RWPE2 (cell line): ENCODE data around the gene PLXNA4.

Experiments
- ATAC-seq: fragments of 200-7000 bp; cut with Tn5 transposase; 3 replicates; pipeline ENCODE4 v1.9.1; 2021; ENCODE audit warnings: low read depth
- DNase-seq: peaks from one replicate; pipeline ENCODE4 v3.0.0-alpha.2; 2020; ENCODE audit warnings: low spot score
- H3K27ac ChIP-seq: fragments of 450-650 bp; 2 replicates; pipeline ENCODE4 v1.5.1; 2017; ENCODE audit warnings: mild to moderate bottlenecking; ENCODE audit not compliant: poor library complexity, severe bottlenecking
- H3K27me3 ChIP-seq: fragments of 250-450 bp; sonication (Bioruptor Pico); 2 replicates; pipeline ENCODE4 v1.5.1; 2021; ENCODE audit warnings: mild to moderate bottlenecking, moderate library complexity; ENCODE audit not compliant: insufficient read depth, poor library complexity, severe bottlenecking
- H3K36me3 ChIP-seq: fragments of 250-450 bp; sonication (Bioruptor Pico); 2 replicates; pipeline ENCODE4 v1.5.1; 2020; ENCODE audit warnings: low read depth, mild to moderate bottlenecking, moderate library complexity
- H3K4me1 ChIP-seq: fragments of 250-450 bp; sonication (Bioruptor Pico); 2 replicates; pipeline ENCODE4 v1.5.1; 2021; ENCODE audit warnings: mild to moderate bottlenecking, moderate library complexity; ENCODE audit not compliant: insufficient read depth, poor library complexity, severe bottlenecking
- H3K4me3 ChIP-seq: fragments of 250-450 bp; sonication (Bioruptor Pico); 2 replicates; pipeline ENCODE4 v1.5.1; 2021; ENCODE audit warnings: mild to moderate bottlenecking, moderate library complexity; ENCODE audit not compliant: severe bottlenecking
- H3K9me3 ChIP-seq: fragments of 250-450 bp; sonication (Bioruptor Pico); 2 replicates; pipeline ENCODE4 v1.5.1; 2021; ENCODE audit warnings: mild to moderate bottlenecking, moderate library complexity; ENCODE audit not compliant: severe bottlenecking
- CTCF ChIP-seq: fragments of 450-650 bp; IDR thresholded peaks from one replicate; pipeline ENCODE4 v1.5.1; 2017; ENCODE audit warnings: mild to moderate bottlenecking, moderate library complexity; ENCODE audit not compliant: poor library complexity, severe bottlenecking

The PLXNA4 gene

DNA sequence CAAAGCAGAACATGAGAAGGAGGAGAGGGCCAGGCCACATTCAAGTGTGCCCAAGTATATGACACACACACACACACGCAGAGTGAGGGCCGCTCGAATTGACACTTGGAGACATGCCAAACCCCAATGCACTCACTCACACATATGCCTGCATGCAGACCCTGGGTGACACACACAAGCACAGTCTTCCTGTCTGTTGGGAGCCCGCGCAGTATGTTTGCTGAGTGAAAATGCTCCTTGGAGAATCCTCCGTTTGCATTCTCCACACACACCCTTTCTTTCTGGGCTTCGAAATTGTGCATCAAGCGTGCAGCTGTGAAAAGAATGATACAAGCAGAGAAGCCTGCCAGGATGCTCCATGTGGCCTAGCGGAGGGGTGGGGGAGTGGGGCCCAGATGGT lies 120.9 kb downstream of the PLXNA4 start:
- no peak for DNase-seq
- no peak for ATAC-seq
- Histone ChIP-seq H3K9me3 (no peaks in the 10 kb centered on the region), H3K4me1 (no peaks in the 10 kb centered on the region), H3K27ac (no peak overlapping the region), H3K36me3 (no peaks in the 10 kb centered on the region), H3K27me3 (peaks cover 11% of the 10 kb centered on the region), H3K4me3 (no peak overlapping the region)
- TF ChIP-seq CTCF = no peak

GRCh38 chr7:132453826-132454225 lies 122.4 kb downstream of the PLXNA4 start:
- Histone ChIP-seq H3K9me3 (no peaks in the 10 kb centered on the region), H3K27ac (no peak overlapping the region), H3K27me3 (peaks cover 11% of the 10 kb centered on the region), H3K4me3 (no peak overlapping the region), H3K36me3 (no peaks in the 10 kb centered on the region), H3K4me1 (no peaks in the 10 kb centered on the region)
- DNase-seq (no peak), ATAC-seq (no peak)
- no peak for TF ChIP-seq CTCF

DNA sequence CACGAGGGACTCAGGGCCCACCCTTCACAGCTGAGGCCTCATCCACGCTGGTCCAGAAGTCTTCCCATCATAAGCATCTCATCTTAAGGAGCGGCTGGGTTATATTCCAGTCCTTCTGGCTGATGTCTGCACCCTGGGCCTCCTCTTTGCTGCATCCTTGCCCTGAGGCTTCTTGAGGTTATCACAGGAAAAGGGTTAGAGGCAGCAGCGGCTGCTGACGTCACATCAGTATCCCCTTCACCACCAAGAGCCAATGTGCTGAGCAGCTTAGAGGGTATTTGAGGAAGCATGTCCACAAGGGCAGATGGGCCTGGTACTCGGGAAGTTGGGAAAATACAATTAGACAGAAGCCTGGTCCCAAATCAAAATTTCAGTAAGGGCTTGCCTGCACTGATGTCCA lies 125.1 kb downstream of the PLXNA4 start:
- DNase-seq (no peak), ATAC-seq (no peak)
- no peak for TF ChIP-seq CTCF
- H3K27me3 ChIP-seq = no peaks in the 10 kb centered on the region
- no peaks in the 10 kb centered on the region for H3K4me1 ChIP-seq
- H3K36me3 ChIP-seq = no peaks in the 10 kb centered on the region
- peaks cover 2% of the 10 kb centered on the region for H3K9me3 ChIP-seq
- no peak overlapping the region for H3K4me3 ChIP-seq
- H3K27ac ChIP-seq = no peak overlapping the region

DNA sequence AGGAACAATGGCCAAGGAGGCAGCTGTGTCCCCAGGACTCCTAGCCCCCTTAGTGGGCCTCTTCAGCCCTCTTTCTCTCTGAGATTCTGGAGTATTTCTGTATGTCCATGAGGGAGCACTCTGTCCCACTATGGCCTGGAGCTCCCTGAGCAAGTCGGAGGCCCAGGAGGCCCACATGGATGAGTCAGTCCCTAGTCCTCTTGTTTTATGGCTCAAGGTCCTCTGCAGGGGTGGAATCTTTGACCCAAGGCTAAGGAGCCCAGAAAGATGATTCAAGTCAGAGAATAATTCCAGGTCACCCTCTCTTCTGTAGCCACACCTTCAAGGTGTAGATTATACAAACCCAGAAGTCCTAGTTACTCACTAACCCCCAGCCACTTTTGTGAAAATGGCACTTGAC lies 125.6 kb downstream of the PLXNA4 start:
- H3K4me3 ChIP-seq = no peak overlapping the region
- no peak for TF ChIP-seq CTCF
- no peak overlapping the region for H3K27ac ChIP-seq
- no peak for DNase-seq
- H3K4me1 ChIP-seq = no peaks in the 10 kb centered on the region
- H3K27me3 ChIP-seq = no peaks in the 10 kb centered on the region
- H3K9me3 ChIP-seq = peaks cover 2% of the 10 kb centered on the region
- H3K36me3 ChIP-seq = no peaks in the 10 kb centered on the region
- no peak for ATAC-seq

DNA sequence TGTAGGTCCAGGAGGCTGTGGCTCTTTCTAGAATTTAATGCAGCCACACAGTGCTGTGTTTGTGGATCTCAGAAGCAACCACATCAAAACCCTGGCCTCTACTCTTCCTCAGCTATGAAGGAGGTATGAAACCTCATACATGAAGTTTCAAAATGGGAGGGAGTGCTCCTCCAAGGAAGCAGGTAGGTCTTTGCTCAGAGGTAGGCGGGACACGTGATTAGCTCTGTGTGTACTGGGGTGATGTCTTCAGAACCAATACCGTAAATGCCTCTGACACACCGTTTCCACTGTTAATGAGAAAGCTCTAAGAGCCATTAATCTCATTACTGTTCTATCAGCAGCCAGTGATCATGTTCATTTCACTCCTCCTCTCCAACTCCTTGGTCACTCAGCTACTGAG lies 126.1 kb downstream of the PLXNA4 start:
- no peaks in the 10 kb centered on the region for H3K4me1 ChIP-seq
- no peak for TF ChIP-seq CTCF
- no peaks in the 10 kb centered on the region for H3K27me3 ChIP-seq
- no peak overlapping the region for H3K4me3 ChIP-seq
- ATAC-seq (no peak), DNase-seq (no peak)
- peaks cover 2% of the 10 kb centered on the region for H3K9me3 ChIP-seq
- no peak overlapping the region for H3K27ac ChIP-seq
- no peaks in the 10 kb centered on the region for H3K36me3 ChIP-seq
